GM21367 (cell line): Measurements from ENCODE around the gene LRRC4.

Source experiments
- ATAC-seq: cut with Tn5 transposase; IDR thresholded peaks from one replicate; pipeline ENCODE4 v1.9.1; 2021; ENCODE audit not compliant: unreplicated experiment

Gene LRRC4

DNA sequence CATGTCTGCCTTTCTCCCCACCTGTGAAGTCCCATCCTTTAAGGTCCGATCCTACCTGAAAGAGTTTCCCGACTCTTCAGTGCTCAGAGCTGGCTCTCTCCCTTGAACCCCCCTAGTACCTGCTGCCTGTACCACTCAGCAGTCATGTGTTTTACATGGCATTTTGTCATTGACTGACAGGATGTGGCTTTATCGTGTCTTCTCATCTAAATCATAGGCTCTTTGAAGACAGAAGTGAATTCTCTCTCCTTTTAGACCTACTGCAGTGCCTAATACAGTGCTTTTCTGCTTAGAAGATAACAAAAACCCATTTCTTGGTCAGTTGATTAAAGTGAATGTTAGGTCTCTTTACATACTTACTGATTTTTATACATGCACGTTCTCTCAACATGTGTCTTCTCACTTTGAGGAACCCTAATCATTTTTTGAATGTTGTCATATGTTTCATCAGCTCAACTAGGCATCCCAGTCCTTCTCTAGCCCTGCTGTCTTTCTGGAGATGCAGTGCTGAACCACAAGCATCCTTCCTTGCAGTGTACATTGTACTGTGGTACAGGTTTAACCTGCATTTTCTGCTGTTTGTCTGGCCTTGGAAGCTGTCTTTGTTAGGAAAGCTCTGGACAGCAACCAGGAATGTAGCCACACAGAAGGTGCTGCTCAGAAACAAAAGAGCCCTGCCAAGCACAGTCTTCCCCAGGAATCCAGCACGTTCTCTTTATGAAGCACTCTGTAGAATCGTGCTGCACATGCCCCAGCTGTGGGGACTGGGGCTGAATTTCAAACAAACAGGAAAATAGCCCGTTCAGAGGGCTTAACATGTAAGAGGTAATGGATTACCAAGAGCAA, 28.1 kb upstream of the LRRC4 start:
- ATAC-seq: no peak

DNA sequence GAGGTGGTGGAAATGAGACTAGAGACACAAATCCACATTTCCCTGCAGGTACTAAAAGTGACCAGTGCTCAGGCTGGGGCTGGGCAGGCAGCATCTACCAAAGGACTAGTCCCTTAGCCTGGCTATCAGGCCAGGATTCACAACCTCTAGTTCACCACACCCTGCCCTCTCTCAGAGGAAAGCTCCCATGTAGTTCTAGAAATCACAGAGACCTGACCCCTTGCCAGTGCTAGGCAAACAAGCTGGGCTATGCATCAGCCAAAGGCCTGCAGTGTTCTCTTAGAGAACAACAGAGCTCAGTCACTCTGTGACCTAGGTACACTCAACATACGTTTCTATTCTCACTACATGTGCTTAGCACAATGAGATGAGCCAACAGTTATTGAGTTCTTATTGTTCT, 26.7 kb upstream of the LRRC4 start:
- no peak for ATAC-seq

DNA sequence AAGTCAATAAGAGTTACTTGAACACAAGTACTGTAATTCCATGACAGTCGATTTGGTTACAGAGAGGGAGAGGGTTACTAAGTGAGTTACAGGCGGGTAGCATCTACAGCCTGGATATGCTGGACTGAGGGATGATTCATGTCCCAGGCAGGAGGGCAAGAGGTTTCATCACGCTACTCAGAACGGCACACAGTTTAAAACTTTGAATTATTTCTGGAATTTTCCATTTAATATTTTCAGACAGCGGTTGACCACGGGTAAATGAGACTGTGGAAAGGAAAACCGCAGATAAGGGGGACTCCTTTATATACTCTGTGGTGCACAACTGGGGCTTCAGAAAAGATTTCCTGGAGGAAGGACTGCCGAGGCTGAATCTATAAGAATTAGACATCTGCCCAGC, 25.7 kb upstream of the LRRC4 start:
- ATAC-seq: no peak

DNA sequence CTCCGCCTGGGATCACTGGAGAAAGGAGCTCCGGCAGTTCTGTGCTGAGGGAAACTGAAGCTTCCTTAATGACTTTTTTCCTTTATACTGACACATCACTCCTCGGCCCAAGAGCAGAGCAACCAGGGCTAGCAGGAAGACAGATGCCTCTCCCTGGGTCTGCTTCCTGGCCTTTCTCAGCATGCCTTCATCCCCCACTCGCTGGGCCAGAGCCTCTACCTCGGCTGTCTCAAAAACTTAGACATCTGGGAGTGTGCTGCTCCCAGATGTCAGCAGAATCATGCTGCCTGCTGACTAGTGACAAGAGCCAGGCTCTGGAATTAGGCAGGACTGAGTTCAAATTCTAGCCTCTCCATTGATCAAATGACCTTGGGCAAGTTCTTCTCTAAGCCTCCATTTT, 24.4 kb upstream of the LRRC4 start:
- no peak for ATAC-seq

DNA sequence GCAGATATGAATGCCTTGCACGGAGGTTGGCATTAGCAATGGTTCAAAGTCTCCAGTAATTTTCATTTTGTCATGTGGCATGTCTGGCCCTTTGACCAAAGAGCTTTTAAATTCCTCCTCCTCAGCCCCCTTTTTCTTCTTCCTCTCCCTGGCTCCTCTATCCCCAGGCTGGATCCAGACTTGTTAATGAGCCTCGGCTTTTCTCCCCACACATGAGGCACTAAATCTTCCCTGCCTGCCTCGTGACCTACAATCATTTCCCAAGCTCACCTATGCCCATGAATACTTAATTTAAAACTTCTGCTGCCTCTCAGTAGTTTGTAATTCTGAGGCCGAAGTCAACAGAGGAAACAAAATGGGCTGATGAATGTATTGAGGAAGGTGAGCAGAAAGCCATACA, 23.3 kb upstream of the LRRC4 start:
- no peak for ATAC-seq

DNA sequence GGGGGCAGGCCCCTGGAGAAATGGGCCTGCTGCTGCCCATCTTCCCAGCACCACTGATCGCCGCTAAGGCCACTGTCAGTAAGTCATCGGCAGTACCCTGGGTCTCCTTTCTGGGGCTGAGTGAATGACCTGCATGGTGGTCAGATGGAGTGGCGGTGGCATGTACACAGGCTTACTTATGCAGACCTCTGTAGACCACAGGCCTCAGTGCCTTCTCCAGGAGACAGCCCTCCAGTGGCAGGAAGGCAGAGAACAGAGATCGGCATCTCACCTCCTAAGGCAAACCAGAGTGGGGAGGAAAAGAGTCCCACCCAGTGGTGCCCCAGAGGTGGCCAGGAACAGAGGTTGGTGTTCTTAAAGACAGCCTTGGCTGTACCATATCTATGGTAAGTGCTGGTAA, 22.8 kb upstream of the LRRC4 start:
- no peak for ATAC-seq

DNA sequence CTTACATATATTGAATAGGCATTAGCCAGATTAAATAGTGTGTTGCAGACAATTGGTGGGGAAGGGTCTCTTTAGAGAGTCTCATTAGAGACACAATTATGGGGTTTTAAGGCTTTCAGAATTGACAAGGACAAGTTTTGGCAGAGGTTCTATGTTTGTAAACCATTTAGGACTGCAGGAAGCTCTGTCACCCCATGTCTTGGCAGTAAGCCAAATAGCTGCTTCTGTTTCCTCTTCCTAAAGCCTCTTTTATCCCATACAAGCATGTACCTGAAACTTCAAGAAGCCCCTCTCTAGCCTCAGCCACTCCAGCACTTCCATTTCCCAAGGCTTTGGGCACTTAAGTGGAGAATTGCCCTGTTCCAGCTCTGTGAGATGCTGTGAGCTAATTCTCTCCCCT, 21.8 kb upstream of the LRRC4 start:
- no peak for ATAC-seq

DNA sequence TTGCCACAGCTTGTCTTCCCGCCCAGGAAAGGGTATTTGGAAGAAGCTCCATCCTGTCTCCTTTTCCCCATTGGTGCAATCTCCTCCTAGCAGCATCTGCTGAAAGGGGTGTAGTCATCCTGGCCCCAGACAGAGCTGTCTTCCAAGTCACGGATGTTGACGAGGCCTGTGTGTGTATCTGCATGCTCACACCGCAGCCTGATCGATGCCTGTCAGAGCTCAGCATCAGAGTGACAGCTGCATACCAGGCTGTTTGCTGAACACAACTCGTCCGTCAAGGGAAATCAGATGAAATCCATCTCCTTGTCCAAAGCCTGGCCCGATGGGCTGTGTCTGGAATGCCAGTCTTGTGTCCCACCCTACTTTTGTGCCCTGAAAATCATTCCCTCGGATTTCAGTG, 21.2 kb upstream of the LRRC4 start:
- ATAC-seq: no peak

DNA sequence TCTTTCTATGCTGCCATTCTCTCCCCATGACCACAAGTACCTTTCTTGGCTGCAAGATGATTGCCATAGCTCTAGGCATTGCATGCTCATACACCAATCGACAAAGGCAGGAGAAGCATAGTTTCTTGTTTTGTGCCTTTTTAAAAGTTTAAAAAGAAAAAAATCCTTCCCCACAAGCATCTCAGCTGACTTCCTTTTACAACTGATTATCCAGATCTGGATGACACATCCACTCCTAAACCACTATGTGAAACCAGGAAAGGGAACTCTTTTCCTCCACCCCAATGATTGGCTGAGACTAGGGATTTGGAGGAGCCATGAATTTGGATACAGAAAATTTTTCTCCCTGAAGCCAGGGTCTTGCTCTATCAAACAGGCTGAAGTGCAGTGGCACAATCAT, 14.5 kb upstream of the LRRC4 start:
- ATAC-seq: no peak

DNA sequence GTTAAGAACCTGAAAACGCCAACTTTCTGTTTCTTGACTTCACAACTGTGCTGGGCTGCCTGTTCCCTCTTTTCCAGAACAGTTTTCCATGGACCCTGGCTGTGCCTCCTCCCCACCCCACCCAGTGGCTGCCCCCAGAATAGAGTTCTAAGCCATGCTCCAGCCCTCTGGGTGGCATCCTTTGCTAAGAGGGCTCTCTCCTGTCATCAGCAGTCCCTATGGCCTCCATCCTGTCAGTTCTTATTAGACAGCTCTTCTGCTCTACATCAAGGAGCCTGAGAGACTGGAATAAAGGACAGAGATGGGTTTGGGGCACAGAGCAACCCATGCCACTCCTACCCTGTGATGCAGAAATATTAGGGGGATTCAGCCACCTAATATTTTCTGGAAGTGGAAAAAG, 13.9 kb upstream of the LRRC4 start:
- ATAC-seq: no peak

DNA sequence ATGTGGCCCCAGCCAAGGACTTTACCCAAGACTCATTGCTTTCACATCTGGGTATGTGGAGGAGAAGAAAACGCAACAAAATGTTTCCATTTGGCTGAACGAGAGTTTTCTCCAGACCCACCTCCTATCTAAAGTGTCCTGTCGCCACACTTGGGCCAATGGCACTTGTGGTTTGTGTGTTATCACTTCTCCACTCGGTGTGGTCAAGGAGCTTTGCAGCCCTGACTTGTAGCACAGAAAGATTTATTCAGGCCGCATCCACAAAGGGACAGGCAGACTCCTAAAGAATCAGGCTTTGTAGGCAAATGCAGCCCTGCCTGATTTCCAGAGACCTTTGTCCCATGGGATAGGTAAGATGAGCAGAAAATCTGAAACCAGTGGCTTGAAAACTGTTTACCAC, 12.8 kb upstream of the LRRC4 start:
- ATAC-seq: no peak

DNA sequence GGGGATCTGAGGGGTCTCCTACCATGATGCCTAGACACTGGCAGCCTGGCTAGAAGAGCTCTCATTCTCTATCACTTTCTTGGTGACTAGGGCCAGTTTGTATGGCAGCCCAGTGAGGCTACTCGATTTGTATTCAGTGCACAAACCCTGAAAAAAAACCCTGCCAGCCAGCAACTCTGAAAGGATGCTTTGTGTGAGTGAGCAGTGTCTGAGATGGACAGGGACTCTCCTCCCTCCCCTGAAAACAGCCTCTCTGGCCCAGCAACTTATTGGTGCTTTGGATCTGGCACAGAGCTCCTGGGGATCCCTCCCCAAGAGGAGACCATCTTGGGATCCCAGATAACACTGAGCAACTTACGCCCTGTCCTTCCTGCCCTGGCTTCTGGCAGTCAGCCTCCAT, 10.8 kb upstream of the LRRC4 start:
- ATAC-seq: no peak

DNA sequence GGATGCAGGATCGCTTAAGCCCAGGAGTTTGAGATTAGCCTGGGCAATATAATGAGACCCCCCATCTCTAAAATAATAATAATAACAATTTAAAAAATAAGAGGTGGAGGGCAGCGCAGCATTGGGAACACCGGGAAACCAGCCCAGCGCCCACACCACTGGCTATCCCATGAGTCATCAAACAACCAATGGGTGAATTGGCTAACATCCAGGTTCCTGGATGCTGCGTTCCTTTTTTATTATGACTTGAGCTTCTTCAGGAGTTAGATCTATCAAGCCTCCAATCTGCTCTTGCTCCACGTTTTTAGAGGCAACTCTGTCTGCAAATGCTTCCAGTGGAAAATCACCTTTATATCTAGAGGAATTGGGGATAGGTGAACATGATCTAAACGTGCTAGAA, 10.0 kb upstream of the LRRC4 start:
- ATAC-seq: no peak

DNA sequence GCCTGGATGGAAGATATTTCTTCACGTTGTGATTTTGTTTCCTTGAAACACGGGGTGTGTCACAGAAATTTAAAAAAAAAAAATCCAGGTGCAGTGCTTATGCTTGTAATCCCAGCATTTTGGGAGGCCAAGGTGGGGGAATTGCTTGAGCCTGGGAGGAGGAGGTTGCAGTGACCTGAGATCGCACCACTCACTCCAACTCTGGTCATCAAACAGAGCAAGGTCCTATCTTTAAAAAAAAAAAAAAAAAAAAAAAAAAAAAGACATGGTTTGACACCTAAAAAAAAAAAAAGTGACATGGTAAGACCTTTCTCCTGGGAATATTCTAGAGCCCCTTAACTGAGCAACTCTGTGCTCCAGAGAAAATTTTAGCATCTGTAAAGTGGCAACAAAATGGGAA, 9.0 kb upstream of the LRRC4 start:
- ATAC-seq: no peak

DNA sequence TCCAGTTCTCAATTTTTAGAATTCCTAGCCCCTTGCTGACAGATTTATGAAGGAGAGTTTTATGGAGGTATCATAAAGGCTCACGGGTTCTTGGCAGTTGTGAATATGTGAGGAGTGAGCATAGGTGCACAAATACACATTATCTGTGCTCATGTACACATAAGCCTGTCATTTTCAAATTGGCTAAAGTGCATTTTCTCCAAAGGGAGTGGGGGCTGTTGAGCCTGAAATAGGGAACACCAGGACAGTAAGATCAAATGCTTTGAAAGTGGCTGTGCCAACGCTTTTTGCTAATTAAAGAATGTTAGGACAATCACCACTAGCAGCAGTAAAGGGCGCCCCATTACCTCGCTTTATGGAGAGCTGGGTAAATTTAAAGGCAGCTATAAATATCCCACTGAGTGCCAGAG, 8.3 kb upstream of the LRRC4 start:
- no peak for ATAC-seq

DNA sequence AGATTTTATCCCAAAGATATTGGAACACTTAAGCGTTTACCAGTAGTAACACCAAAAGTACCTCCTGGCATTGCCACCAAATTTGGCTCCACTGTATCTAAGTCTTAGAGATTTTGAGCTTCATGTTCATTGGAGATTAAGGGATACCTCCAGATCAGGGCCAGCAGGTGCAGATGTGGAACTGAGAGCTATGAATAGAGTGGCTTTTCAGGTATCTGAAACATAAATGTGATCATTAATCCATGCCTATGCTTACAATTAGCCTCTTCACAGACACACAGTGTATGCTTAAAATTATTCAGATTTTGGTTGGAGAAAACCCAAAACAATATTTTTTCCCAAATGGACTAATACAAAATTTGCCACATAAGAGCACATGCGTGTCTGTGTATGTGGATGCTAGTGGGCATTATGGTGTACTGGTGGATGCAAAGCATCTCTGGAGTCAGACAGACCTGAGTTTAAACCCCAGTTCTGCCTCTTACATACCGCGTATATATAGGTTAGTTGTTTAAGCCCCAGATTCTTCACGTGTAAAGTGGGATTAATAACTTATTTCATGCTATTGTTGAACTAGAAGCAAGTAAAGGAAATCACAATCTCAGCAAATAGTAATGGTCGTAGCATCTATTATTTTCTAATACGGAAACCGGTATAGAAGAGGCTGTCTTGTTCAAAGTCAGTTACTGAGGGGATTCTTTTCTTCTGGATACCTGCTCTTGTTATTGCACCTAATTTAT, 6.8 kb upstream of the LRRC4 start:
- no peak for ATAC-seq

DNA sequence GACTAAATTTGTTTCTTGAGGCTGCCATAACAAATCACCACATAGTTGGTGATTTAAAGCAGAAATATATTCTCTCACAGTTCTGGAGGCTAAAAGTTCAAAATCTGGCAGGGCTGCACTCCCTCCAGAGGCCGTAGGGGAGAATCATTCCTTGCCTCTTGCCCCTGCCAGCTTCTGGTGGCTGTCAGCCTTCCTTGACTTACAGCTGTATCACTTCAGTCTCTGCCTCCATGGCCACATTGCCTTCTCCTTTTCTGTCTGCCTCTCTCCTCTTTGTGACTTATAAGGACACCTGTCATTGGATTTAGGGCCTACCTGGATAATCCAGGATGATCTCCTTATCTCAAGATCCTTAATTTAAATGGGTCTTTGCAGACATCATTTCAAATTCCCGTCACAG, 5.8 kb upstream of the LRRC4 start:
- peak; percentile 6 for ATAC-seq

DNA sequence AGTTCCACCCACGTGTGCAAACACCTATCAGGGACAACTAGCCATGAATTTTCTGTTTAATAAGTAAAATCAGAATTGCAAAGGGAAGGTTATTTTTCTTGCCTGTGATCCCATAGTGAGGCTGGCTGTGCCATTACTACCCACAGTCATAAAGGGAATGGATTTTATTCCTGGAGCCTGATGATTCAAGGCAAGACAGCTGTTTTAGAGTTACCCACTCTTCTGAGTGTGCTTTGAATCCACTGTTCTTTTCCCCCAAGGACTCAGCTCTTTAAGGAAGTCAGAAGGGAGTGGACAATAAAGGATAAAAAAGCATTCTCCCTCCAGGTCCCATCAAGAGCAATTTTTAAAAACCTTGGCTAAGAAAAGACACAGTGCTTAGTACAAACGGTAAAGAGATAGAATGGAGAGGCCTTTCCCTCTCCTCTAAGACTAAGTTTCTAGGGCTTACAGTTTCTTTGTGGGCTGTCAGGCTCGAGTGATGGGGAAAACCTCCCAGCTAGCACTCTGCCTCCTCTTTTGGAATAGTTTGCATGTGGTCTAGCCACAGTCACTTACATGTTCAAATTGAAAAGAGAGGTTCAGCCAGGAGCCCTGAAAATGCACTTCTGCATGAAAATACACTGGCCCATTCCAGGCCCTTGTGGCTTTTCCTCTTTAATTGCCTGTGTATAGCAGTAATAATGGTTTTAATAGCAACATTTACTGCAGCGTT, 5.1 kb upstream of the LRRC4 start:
- peak; percentile 34 for ATAC-seq

DNA sequence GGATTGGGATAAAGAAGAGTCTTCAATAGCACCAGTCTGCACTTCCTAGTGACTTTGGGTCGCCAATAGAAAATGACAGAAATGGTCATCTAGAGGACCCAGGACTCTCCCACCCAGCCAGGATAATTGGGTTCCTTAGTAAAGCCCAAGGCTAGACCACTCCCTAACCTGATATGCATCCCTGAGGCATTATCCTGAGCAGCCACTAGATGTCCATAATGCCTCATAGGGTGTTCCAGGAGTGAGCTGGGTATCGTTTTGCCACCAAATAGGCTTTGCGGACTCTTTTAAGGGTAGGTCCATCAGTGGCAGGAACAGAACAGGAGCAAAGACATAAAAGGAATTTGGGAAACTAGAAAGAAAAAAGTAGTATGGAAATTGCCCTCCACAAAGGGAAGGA, 4.5 kb upstream of the LRRC4 start:
- ATAC-seq: no peak

DNA sequence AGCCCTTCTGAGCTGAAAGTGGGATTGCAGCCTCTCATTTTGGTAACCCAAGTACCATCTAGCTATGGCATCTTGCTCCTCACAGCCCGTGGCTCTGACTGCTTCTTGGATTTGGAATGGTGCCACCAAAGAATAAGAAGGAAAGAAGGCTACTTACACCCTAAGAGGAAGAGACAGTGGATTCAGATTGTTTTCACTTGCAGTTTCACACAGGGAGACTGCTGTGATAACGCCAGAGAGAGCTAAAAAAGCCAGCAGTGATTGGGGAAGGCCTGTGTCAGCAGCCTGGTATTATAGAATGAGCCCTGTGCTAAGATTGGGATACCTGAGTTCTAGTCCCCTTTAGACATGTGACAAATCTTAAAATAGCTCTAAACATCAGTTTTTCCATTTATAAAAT, 3.6 kb upstream of the LRRC4 start:
- ATAC-seq: no peak

DNA sequence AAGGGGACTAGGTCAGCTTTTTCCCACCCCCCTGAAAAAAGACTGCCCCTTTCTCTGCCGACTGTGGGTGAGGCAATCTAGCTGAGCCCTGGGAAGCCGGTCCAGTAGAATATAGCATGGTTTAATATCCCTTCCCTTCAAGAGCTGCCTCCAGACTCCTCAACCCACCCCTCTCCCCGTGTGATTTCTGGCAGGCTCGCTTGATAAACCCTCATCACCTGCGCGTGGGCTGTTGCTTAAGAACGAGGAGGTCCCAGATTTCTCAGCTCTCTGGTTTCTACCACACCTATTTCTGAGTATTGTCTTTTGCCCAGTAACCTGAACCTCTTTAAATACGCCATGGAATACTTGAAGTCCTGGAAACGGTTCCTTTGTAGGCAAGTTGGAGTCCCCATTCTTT, 2.0 kb upstream of the LRRC4 start:
- ATAC-seq: no peak

DNA sequence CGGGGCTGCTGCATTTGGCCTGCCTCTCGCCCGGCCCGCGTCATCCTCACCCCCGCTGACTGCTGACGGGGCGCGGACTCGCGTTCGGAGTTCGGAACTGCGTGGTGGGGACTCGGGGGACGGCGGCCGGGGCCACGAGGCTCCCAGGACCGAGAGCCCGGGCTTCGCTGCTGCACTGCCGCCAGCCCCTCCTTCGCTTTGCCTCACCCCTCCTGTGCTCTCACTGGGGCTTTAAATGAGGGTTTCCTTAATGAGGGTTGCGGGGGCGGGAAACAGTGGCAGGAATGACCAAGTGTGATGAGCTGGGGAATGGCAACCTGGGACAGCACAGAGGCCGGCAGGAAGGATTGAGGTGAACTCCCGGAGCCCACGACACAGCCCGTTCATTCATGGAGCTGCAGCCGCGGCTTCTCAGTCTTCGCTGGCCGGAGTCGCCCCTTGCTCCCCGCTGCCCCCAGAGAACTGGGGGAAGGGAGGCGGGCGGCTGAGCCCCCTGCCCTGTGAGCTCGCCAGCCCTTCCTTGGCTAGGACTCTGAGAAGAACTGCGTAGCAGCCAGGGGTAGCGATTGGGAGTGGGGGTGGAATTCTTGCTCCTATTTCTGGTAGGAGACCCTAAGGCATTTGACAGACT, 1.5 kb upstream of the LRRC4 start:
- ATAC-seq: no peak
